Activated CD4-positive, alpha-beta T cell treated with anti-CD3 and anti-CD28 coated beads, Interleukin-2, amount 10 ng/mL, durations not matched to agents 7 days and 5 days (primary cell): Measurements from ENCODE around the gene AREG. TPM values are rescaled to one million over a fixed set of nuclear protein-coding genes. Genes with fewer than 3 reads are reported as not detected.

Source experiments
- CTCF ChIA-PET: fragments of 350-600 bp; sonication (Branson Sonifier 250); formaldehyde crosslinking; loops from one replicate; lab custom pipeline; 2021; ENCODE audit warnings: antibody characterized with exemption; lab: Charles Lee
- POLR2A ChIA-PET: fragments of 350-600 bp; sonication (Branson Sonifier 250); formaldehyde crosslinking; loops from one replicate; lab custom pipeline; 2021; ENCODE audit warnings: antibody characterized with exemption; lab: Charles Lee
- DNase-seq: peaks from one replicate; pipeline ENCODE4 v3.0.0-alpha.2; 2020
- H3K27ac Mint-ChIP-seq: one replicate; pipeline ENCODE4 v1.8.0; 2021; ENCODE audit warnings: mild to moderate bottlenecking, moderate library complexity, mixed read lengths
- H3K27me3 Mint-ChIP-seq: one replicate; pipeline ENCODE4 v1.8.0; 2021; ENCODE audit warnings: mixed read lengths
- H3K36me3 Mint-ChIP-seq: one replicate; pipeline ENCODE4 v1.8.0; 2021; ENCODE audit warnings: low read depth, mixed read lengths
- H3K4me1 Mint-ChIP-seq: one replicate; pipeline ENCODE4 v1.8.0; 2021; ENCODE audit warnings: mixed read lengths
- H3K4me3 Mint-ChIP-seq: one replicate; pipeline ENCODE4 v1.8.0; 2021; ENCODE audit warnings: mild to moderate bottlenecking, moderate library complexity, mixed read lengths
- H3K9me3 Mint-ChIP-seq: one replicate; pipeline ENCODE4 v1.8.0; 2021; ENCODE audit warnings: mixed read lengths
- total RNA-seq, 2 experiments: library from RNA; stranded (reverse); gene quantifications; one replicate each; pipeline ENCODE4 v1.2.3, GENCODE V29; 2021

AREG gene
- total RNA-seq, 2 experiments from 2014 or later = 0.37 TPM; not detected in 1

DNA sequence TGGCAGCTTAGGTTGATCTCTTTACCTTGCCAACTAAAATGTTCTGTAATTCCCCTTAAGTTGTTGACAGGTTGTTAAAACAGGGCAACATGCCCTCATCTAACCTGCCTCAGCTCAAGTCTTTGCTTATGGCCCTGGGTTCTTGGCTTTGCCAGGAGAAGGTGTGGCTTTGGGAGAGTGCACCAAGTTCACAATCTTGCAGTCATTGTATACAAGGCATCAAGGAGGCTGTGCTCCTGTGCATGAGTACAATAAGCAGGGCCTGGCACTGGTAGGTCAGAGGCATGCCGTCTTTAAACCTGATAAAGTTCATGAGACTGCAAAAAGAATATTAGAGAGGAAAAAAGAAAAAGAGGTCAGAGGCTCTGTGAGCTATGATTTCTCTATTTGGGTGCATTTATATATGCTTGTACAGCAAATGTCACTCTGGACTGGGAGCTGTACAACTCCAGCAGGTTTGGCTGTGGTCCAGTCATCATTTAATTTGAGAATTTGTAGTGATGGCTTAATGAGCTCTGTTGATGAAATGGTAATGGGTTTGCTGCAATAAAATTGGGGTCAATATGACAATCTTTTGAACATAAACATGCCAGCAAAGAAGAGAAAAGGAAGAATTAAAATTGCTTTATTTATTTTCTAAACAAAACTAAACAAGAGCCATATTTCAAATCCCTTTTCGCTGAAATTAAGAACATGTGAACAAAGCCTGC lies 30.3 kb downstream of the AREG start:
- CTCF ChIA-PET = interaction anchor here (1.6 kb wide), 1 partner anchor 57 kb away, joined by 4 read pairs; no protein-coding TSS in a partner anchor
- Mint-ChIP-seq H3K4me1 (no peaks in the 10 kb centered on the region), H3K27ac (no peak overlapping the region), H3K36me3 (no peaks in the 10 kb centered on the region), H3K27me3 (peaks cover 17% of the 10 kb centered on the region), H3K4me3 (no peak overlapping the region), H3K9me3 (no peaks in the 10 kb centered on the region)
- POLR2A ChIA-PET = interaction anchor here (0.6 kb wide), 1 partner anchor 21 kb away, joined by 3 read pairs; no protein-coding TSS in a partner anchor
- no peak for DNase-seq

DNA sequence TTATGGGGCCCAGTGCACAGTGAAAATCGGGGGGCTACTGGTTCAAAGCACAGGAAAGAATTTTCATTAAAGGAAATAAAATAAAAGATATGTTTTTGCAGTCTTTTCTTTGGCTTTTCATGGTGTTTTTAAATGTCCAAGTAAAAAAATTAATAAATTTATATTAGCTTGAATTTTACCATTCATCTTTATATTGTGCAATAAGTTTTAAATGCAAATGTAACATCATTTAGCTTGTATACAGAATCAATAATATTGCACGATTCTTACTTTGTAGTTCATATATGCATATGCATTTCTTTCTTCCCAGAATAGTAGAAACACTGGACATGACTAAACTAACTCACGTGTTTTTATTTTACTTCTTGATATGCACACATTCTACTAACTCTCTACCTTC lies 31.0 kb downstream of the AREG start:
- POLR2A ChIA-PET = interaction anchor here (0.6 kb wide), 1 partner anchor 20 kb away, joined by 3 read pairs; no protein-coding TSS in a partner anchor
- Mint-ChIP-seq H3K27ac (no peak overlapping the region), H3K4me1 (no peaks in the 10 kb centered on the region), H3K4me3 (no peak overlapping the region), H3K9me3 (no peaks in the 10 kb centered on the region), H3K27me3 (peaks cover 17% of the 10 kb centered on the region), H3K36me3 (no peaks in the 10 kb centered on the region)
- no peak for DNase-seq
- CTCF ChIA-PET = no interaction called here

- no peak for DNase-seq
- Mint-ChIP-seq H3K27ac (no peak overlapping the region), H3K9me3 (no peaks in the 10 kb centered on the region), H3K27me3 (peaks cover 17% of the 10 kb centered on the region), H3K4me1 (no peaks in the 10 kb centered on the region), H3K4me3 (no peak overlapping the region), H3K36me3 (no peaks in the 10 kb centered on the region)
- ChIA-PET CTCF (no interaction called here), POLR2A (no interaction called here)
These were observed 34.1 kb downstream of the AREG start for GRCh38 chr4:74479009-74479408.

DNA sequence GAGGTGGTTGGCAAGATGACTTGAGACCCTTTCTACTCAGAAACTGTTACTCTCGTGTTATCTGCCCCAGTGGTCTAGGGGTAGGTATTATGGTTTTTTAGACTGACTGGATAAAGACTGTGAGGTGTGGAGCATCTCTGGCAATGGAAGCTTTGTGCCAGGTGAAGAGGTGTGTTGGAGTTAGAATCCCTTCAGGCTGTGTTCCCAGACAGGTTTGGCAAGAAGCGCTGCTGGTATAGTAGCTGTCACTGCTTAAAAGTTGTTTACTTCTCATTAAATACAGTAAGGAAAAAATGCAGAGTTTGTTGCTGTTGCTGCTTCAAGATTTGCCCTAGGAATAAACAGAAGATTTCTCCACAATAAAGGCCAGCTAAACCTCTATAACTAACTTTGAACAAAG lies 35.3 kb downstream of the AREG start:
- H3K4me3 Mint-ChIP-seq = no peak overlapping the region
- peaks cover 11% of the 10 kb centered on the region for H3K27me3 Mint-ChIP-seq
- no peaks in the 10 kb centered on the region for H3K36me3 Mint-ChIP-seq
- no peaks in the 10 kb centered on the region for H3K4me1 Mint-ChIP-seq
- POLR2A ChIA-PET = no interaction called here
- H3K9me3 Mint-ChIP-seq = no peaks in the 10 kb centered on the region
- no peak for DNase-seq
- CTCF ChIA-PET = no interaction called here
- no peak overlapping the region for H3K27ac Mint-ChIP-seq

DNA sequence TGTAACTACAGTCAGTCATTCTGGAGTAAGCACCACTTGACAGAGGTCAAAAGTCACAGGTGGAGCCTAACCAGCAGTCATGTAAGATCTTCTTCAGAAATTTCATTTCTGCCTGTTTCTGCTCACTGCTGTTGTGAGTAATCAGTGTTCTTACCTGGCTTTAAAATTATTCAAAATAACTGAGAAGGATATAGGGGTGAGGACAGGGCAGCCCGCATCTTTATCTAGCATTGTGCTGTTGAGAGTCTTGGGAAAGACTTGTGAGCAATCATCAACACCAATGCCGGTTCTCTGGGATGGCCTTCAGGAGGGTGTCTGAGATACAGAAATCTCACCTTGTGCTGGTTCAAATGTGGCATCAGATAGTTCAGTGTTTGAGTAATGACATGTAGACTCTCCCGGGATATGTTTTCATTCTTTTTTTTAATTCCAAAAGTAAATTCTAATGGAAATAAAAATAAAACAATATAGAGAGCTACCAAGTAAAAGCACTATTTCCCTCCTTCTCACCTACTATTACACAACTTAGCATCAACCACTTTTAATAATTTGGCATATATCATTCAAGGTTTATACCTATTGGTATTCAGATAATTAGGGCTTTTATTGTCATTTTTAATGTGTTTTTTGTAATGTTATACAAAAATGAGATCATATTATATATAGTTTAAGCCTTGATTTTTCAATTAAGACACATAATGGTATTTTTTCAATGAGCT lies 37.1 kb downstream of the AREG start:
- Mint-ChIP-seq H3K4me3 (no peak overlapping the region), H3K4me1 (no peaks in the 10 kb centered on the region), H3K36me3 (no peaks in the 10 kb centered on the region), H3K27me3 (peaks cover 11% of the 10 kb centered on the region), H3K27ac (no peak overlapping the region), H3K9me3 (no peaks in the 10 kb centered on the region)
- no peak for DNase-seq
- POLR2A ChIA-PET = no interaction called here
- CTCF ChIA-PET = no interaction called here

DNA sequence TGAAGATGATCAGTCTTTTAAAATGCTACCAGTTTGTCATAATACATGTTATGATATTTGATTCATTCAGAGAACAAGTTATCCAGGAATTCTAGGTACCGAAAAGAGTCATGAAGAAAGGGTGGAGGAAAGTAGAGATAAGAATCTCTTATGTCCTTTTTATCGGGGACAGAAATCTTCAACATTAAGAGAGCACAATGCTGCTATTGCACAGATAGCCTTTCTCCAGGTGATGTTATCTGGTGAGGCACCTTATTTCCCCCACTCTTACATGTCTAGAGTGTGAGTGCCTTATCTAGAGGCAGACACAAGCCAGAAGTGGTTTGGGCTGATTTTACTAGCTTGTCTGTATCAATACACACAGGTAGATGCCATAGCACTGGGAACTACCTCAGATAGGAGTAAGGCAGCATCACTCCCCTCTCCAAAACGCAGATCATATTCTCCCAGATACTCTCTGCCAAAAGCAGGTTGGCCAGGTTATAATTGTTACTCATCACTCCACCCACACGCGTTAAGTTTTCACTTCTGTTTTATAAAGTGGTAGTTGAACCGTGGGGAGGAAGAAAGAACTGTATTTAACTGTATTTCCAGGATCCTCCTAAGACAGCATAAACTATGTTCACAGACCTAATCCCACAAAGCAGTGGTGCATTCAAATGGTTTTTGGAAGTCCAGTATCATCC lies 38.4 kb downstream of the AREG start:
- no peaks in the 10 kb centered on the region for H3K36me3 Mint-ChIP-seq
- CTCF ChIA-PET = no interaction called here
- no peak overlapping the region for H3K4me3 Mint-ChIP-seq
- H3K27me3 Mint-ChIP-seq = peaks cover 6% of the 10 kb centered on the region
- H3K4me1 Mint-ChIP-seq = no peaks in the 10 kb centered on the region
- H3K27ac Mint-ChIP-seq = no peak overlapping the region
- DNase-seq = no peak
- POLR2A ChIA-PET = no interaction called here
- no peaks in the 10 kb centered on the region for H3K9me3 Mint-ChIP-seq

- Mint-ChIP-seq H3K4me1 (no peaks in the 10 kb centered on the region), H3K36me3 (no peaks in the 10 kb centered on the region), H3K27me3 (peaks cover 7% of the 10 kb centered on the region), H3K4me3 (no peak overlapping the region), H3K27ac (no peak overlapping the region), H3K9me3 (no peaks in the 10 kb centered on the region)
- ChIA-PET CTCF (no interaction called here), POLR2A (no interaction called here)
- no peak for DNase-seq
These were observed 42.0 kb downstream of the AREG start for GRCh38 chr4:74486905-74487304.

- Mint-ChIP-seq H3K27ac (no peak overlapping the region), H3K27me3 (peaks cover 7% of the 10 kb centered on the region), H3K4me1 (no peaks in the 10 kb centered on the region), H3K9me3 (no peaks in the 10 kb centered on the region), H3K36me3 (no peaks in the 10 kb centered on the region), H3K4me3 (no peak overlapping the region)
- no peak for DNase-seq
- POLR2A ChIA-PET = no interaction called here
- CTCF ChIA-PET = no interaction called here
These were observed 42.8 kb downstream of the AREG start for GRCh38 chr4:74487771-74488170.

DNA sequence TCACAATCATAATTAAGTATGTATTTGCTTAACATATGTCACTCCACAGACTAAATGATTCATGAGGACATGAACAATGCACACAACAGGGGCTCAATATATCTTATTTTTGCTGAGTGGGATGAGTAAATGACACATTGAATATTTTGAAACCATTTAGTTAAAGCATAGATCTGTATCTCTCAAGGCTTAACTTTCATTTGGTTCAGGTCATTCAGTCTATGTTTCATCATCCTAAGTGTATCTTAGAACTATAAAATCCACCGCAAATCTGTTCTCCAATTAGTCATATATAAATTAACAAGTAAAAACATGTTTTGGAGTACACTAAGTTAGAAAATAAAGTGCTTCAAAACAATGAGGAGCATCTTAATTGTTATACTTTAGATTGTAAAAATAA lies 45.8 kb downstream of the AREG start:
- ChIA-PET POLR2A (no interaction called here), CTCF (no interaction called here)
- no peak overlapping the region for H3K27ac Mint-ChIP-seq
- H3K27me3 Mint-ChIP-seq = peaks cover 7% of the 10 kb centered on the region
- H3K4me3 Mint-ChIP-seq = no peak overlapping the region
- no peaks in the 10 kb centered on the region for H3K9me3 Mint-ChIP-seq
- no peaks in the 10 kb centered on the region for H3K4me1 Mint-ChIP-seq
- H3K36me3 Mint-ChIP-seq = no peaks in the 10 kb centered on the region
- DNase-seq = no peak

- POLR2A ChIA-PET = no interaction called here
- H3K4me3 Mint-ChIP-seq = no peak overlapping the region
- no peaks in the 10 kb centered on the region for H3K4me1 Mint-ChIP-seq
- H3K9me3 Mint-ChIP-seq = no peaks in the 10 kb centered on the region
- H3K36me3 Mint-ChIP-seq = no peaks in the 10 kb centered on the region
- DNase-seq = no peak
- H3K27ac Mint-ChIP-seq = peak overlapping the region; percentile 26
- CTCF ChIA-PET = no interaction called here
- peaks cover 6% of the 10 kb centered on the region for H3K27me3 Mint-ChIP-seq
These were observed 55.2 kb downstream of the AREG start for GRCh38 chr4:74499986-74500781.

DNA sequence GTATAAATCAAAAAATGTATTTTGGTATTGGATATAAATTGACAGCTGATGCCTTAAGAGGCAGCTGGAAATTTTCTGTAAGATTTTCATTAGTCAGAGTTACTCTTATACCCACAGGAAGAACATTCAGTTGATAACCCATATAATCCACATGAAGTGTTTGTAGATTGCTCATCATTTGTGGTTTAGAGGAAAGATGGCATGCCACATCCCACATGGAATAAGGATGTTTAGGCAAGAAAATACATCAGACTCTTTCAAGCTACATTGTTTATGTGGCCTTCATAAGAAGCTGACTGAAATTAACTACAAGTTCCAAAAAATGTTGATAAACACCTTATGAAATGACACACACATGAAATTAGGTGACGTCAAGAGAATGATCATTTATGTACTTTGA lies 56.6 kb downstream of the AREG start:
- Mint-ChIP-seq H3K36me3 (no peaks in the 10 kb centered on the region), H3K9me3 (no peaks in the 10 kb centered on the region), H3K27me3 (peaks cover 6% of the 10 kb centered on the region), H3K27ac (no peak overlapping the region), H3K4me3 (no peak overlapping the region), H3K4me1 (no peaks in the 10 kb centered on the region)
- ChIA-PET CTCF (no interaction called here), POLR2A (no interaction called here)
- no peak for DNase-seq

- H3K27me3 Mint-ChIP-seq = peaks cover 4% of the 10 kb centered on the region
- POLR2A ChIA-PET = no interaction called here
These were observed 58.6 kb downstream of the AREG start for GRCh38 chr4:74503580-74503979.

More at GRCh38 chr4:74503580-74503979, 58.6 kb downstream of the AREG start:
- no peaks in the 10 kb centered on the region for H3K36me3 Mint-ChIP-seq
- CTCF ChIA-PET = interaction anchor here (0.6 to 0.7 kb wide), 2 partner anchors 210 to 213 kb away, joined by 3 to 4 read pairs; no protein-coding TSS in a partner anchor
- H3K9me3 Mint-ChIP-seq = no peaks in the 10 kb centered on the region
- H3K27ac Mint-ChIP-seq = no peak overlapping the region
- no peak for DNase-seq
- H3K4me3 Mint-ChIP-seq = no peak overlapping the region
- no peaks in the 10 kb centered on the region for H3K4me1 Mint-ChIP-seq
